DMS114 treated with DMSO at 0.1 percent for 48 hours (cell line): ENCODE measurements around the gene OVAAL.

Experiments
- DNase-seq: peaks from one replicate; lab custom pipeline; 2025; ENCODE audit not compliant: unreplicated experiment; lab: John Stamatoyannopoulos, UW

The OVAAL gene

DNA sequence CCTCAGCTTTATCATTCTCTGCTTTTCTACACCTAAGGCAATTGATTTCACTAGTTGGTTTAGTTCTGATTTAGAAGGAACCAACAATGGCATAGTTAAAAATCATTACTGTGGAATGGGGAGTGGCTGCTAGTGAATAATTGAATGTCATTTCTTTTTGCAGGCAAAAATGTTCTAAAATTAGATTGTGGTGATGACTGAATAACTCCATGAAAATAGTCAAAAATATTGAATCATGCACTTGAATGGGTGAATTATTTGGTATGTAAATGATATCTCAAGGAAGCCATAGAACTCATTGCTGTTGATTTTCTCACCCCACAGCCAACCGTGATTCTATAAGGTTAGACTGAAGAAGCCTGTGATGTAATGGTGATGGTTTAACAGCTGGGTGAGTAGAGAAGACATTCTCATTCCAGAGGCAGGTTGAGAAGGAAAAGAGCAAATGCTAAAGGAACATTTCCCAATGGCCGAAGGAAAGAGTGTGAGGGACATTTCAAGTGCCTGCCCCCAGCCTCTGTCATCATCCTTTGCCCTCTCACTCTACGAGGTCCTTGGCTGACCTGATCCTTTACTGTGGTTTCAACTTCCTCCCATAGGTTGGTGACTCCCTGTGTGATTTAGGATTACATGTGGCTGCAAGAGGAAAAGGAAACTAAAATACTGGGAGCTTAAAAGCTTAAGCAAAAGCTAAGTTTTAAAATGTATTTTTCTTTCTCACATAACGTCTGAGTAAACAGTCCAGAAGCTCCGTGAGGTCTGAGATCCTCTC, 12.5 kb downstream of the OVAAL start:
- DNase-seq: no peak

GRCh38 chr1:180571832-180572636, 13.3 kb downstream of the OVAAL start:
- no peak for DNase-seq

DNA sequence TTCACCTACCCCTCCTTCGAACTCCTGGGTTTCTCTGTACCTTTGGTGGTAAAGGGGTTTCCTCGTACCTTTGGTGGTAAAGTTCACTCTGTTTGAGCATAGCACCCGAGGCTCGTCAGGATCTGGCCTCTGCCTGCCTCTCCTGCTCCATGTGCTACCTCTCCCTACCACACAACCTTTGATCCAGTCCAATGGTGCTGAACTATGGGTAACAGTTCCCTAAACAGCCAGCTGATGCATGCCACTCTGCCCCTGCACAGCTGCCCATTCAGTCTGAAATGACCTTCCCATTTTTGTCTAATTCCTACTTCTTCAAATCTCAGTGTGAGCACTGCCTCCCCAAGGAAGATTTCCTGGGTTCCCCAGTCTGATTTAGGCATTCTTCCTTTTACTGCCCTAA, 14.0 kb downstream of the OVAAL start:
- no peak for DNase-seq

- no peak for DNase-seq
These were observed 15.4 kb downstream of the OVAAL start for GRCh38 chr1:180574031-180574713.

GRCh38 chr1:180577361-180577760, 18.6 kb downstream of the OVAAL start:
- DNase-seq: no peak

GRCh38 chr1:180579961-180580611, 21.3 kb downstream of the OVAAL start:
- no peak for DNase-seq

DNA sequence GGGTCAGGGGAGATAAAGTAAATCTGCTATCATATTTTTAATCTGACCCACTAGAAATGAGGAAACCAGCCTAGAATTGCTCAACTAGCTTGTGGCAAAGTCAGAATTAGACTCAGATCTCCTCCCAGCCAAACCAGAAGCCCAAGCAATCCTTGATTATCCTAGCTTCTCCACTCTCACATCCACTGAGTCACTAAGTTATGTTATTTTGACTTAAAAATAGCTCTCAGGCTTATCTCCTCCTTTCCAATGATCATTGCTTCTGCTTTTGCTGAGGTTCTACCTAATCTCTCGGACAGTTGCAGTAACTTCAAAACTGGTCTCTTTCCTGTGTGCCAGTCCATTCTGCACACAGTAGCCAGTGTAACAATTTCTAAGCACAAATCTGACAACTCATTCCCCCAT, 22.9 kb downstream of the OVAAL start:
- DNase-seq: no peak

- no peak for DNase-seq
These were observed 26.1 kb downstream of the OVAAL start for GRCh38 chr1:180584869-180585268.

DNA sequence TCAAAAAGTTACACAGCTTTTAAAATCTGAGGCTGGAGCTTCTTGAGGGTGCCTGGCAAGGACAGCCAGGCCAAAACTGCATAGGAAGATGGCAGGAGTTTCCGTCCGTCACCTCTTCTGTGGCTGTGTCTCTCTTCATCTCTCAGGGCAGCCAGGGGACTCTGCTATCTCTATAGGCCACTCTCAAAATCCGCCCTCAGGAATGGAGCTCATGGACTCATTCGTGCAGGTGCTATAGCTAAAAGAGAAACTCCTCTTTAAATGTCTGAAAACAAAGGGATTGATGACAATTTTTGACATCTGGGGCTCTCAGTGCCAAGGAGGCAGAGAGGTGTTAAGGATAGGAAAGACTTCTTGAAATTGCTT, 27.2 kb downstream of the OVAAL start:
- DNase-seq: no peak

DNA sequence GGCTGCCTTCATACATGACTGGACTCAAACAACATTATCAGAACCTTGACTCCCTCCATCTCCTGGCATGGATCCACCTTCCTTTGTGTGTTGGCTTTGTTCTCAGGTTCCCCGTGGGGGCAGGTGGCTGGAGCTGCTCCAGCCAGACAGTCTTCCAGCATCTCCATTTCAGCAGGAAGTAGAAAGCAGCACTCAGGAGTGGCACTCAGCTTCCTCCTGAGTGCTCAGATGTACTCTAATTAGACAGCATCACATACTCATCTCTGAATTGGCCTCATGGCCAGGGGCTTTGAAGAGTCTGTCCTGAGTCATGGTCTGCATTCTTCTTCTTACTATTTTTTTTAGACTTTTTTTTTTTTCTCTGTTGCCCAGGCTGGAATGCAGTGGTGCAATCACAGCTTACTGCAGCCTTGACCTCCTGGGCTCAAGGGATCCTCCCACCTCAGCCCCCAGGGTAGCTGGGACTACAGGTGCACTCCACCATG, 27.9 kb downstream of the OVAAL start:
- DNase-seq: no peak

DNA sequence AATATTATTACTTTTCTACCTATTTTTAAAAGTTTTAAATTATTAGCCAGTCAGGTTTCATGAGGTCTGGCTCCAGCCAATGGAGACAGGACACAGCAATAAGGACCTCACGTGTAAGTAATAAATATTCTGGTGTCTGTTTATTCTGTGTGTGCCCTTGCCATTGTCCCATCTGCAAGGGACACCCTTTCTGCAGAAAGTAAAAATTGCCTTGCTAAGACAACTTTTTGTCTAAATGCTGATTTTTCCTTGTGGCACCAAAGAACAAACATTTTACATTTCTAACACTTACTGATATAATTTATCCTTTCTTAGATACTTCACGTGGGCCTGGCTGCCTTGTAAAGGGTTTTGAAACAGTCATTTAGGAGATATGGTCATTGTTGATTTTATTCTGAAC, 29.4 kb downstream of the OVAAL start:
- DNase-seq: no peak

GRCh38 chr1:180590889-180591288, 32.1 kb downstream of the OVAAL start:
- DNase-seq: no peak

DNA sequence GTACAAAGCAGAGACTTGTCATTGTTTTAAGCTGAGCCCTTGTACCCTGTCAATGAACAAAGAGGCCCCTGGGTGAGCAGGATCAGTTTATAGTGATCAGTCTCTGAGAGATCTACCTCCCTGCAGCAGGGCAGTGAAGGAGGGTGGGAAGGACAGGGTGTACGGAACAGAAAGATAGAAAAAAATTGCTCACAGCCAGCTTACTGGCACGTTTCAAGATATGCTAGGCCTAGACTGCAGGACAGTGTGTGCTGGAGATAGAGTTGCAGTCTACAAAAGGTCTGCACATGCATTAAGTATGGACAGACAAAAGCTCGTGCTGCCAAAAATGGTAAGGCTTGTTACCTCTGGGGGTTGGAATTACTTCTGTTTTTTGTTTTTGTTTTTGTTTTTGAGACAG, 34.6 kb downstream of the OVAAL start:
- DNase-seq: no peak

GRCh38 chr1:180594723-180595122, 36.0 kb downstream of the OVAAL start:
- no peak for DNase-seq

- DNase-seq: no peak
These were observed 37.2 kb downstream of the OVAAL start for GRCh38 chr1:180595966-180596365.

GRCh38 chr1:180597520-180597919, 38.8 kb downstream of the OVAAL start:
- DNase-seq: no peak

DNA sequence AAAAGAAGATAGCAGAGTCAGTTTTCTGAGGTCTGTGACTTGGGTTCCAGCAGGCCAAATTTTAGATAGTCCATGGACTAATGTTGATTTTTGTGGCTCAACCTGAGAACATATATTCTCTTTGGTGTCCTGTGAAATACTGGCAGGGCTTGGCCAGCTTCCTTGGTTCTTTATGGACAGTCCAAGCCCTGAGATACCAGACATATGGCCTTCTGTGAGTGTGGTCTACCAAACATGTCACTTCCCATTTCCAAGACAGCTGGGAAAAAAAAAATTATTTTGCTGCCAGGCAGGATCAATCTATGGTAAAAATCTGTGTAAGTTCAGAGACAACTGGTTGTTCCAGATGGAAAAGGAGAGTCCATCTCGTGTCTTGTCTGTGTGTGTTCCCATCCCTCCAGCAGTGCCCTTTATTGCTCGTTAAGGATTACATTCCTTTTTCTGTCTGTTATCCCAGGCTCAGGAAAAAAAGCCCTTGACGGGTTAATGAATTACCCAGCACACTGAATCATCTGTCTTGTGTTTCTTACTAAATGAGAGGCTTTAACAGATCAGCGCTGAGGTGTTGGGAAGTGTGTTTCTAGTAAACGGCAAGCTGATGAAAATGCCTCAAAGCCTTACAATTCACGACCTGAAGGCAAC, 39.7 kb downstream of the OVAAL start:
- DNase-seq: no peak

DNA sequence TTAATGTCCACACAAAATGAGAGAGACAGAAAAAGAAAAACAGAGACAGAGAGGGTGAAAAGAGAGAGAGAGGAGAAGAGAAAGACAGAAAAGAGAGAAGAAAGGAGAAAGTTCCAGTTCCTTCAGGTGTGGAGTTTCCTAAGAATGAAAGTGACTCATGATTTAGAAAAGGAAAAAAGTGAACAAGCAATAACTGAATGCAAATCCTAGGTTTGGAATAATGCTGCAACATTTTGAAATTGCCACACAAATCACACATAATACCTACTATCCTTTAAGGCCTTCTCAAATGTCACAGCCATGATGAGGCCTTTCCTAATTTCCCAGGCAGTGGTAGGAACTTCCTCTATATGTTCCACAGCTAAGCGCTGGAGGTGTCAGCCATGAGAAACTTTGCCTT, 41.6 kb downstream of the OVAAL start:
- no peak for DNase-seq

GRCh38 chr1:180601512-180601911, 42.7 kb downstream of the OVAAL start:
- DNase-seq: no peak

- DNase-seq: no peak
These were observed 44.6 kb downstream of the OVAAL start for GRCh38 chr1:180603223-180603849.
